BE2C (cell line): ENCODE results near the gene MB21D2.

ENCODE experiments used
- DNase-seq: peaks from one replicate; pipeline ENCODE4 v3.0.0-alpha.2; 2020
- H3K27me3 ChIP-seq: fragments of 250-450 bp; sonication (Bioruptor Pico); 2 replicates; pipeline ENCODE4 v1.5.1; 2020; ENCODE audit warnings: mild to moderate bottlenecking
- H3K36me3 ChIP-seq: fragments of 250-450 bp; sonication (Bioruptor Pico); 2 replicates; pipeline ENCODE4 v1.5.1; 2020; ENCODE audit warnings: mild to moderate bottlenecking
- H3K4me1 ChIP-seq: fragments of 250-450 bp; sonication (Bioruptor Pico); 2 replicates; pipeline ENCODE4 v1.5.1; 2020
- H3K4me3 ChIP-seq: 2 replicates; pipeline ENCODE4 v1.5.1; 2011; ENCODE audit warnings: low read depth, low read length
- H3K9me3 ChIP-seq: fragments of 250-450 bp; sonication (Bioruptor Pico); 2 replicates; pipeline ENCODE4 v1.5.1; 2020
- TF ChIP-seq, protein P1 (sequence below): IDR thresholded peaks from 2 replicates; pipeline ENCODE4 v1.5.1; 2012; ENCODE audit warnings: mild to moderate bottlenecking, low read depth, low read length

The MB21D2 gene

DNA sequence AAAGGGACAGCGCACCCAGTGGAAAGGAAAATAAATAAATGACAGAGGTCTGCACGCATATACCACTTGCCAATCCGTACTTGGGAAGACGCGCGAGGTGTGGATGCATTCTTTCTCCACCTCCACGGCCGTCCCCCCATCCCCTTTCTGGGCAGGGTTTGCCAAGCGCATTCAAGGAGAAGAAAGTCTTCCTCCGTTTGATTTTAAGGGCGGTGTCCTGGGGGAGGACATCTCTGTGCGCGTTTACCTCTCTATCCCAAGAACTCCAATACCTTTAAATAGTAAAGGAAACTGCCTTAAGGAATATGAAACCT is 576 bp upstream of the MB21D2 start:
- H3K4me1 ChIP-seq: no peaks in the 10 kb centered on the region
- H3K36me3 ChIP-seq: no peaks in the 10 kb centered on the region
- no peak for DNase-seq
- H3K27me3 ChIP-seq: peaks cover 56% of the 10 kb centered on the region
- peak overlapping the region; percentile 82 for H3K4me3 ChIP-seq
- TF ChIP-seq, protein P1, sequence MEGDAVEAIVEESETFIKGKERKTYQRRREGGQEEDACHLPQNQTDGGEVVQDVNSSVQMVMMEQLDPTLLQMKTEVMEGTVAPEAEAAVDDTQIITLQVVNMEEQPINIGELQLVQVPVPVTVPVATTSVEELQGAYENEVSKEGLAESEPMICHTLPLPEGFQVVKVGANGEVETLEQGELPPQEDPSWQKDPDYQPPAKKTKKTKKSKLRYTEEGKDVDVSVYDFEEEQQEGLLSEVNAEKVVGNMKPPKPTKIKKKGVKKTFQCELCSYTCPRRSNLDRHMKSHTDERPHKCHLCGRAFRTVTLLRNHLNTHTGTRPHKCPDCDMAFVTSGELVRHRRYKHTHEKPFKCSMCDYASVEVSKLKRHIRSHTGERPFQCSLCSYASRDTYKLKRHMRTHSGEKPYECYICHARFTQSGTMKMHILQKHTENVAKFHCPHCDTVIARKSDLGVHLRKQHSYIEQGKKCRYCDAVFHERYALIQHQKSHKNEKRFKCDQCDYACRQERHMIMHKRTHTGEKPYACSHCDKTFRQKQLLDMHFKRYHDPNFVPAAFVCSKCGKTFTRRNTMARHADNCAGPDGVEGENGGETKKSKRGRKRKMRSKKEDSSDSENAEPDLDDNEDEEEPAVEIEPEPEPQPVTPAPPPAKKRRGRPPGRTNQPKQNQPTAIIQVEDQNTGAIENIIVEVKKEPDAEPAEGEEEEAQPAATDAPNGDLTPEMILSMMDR: peak; percentile 12; the same call in 1 of the 2 replicates
- no peaks in the 10 kb centered on the region for H3K9me3 ChIP-seq

DNA sequence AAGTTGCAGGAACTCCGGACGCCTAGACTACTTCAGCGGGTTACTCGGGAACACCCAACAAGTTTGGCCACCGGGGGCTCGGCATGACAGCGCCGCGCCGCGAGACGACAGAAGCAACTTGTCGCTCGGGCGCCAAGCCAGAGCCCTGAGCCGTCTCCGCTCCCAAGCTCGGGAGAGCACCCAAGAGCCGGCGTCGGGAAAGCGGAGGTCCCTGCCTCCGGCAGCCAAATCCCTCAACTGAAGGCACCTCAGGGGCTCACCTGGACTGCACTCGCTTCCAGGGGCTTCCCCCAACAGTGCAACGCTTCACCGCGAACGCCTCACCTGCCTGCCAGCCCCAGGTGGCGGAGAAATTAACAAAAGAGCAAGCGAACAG is 640 bp downstream of the MB21D2 start:
- Histone ChIP-seq H3K9me3 (no peaks in the 10 kb centered on the region), H3K36me3 (no peaks in the 10 kb centered on the region), H3K4me1 (no peaks in the 10 kb centered on the region), H3K4me3 (peak overlapping the region; percentile 82), H3K27me3 (peaks cover 56% of the 10 kb centered on the region)
- TF ChIP-seq, protein P1: no peak
- peak; percentile 52 for DNase-seq

DNA sequence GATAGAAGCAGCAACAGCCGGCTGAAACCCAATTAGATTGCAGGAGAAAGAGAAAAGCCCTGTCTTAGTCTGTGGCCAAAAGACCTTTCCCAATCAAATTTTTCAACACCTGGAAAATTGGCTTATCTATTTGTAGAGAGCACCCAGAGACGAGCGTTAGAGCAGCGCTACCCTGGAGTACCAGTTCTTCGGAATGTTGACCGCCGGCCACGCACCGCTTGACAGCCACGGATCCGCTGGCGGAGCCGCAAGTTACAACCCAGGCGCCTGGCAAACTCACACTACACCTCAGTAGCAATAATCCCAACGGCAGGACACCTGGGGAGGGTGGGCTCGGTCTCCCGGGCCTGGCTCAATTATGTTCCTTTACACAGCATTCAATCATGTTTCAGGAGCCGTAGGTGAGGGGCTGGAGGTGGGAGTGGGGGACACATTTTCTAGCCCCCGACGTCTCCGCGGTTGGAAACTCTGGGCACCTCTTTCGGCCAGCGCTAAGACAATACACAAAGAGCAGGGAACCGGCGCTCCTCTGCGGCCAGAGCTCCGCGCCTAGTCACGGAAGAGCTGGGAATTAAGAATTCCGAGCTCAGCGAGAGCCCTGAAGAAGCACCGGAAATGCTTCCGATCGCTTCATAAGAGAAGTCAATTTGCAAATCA is 1.2 kb downstream of the MB21D2 start:
- peak; percentile 9 for DNase-seq
- TF ChIP-seq, protein P1: no peak

DNA sequence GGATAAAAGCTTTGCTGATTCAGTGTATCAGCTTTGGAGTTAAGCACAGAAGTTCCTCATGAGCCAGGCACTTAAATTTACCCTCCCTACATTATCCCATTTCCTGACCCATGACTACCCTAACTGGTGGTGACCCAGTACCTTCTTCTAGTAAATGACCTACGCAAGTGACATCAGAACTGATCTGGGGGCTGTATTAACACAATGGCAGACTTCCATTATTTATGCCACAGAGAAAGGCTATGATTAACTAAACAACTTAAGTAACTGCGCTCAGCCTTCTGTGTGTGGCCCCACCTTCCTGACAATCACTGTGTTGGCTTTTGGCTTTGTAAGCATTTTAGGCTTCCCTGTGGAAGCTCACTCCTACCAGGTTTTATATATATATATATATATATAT is 1.9 kb downstream of the MB21D2 start:
- Histone ChIP-seq H3K9me3 (no peaks in the 10 kb centered on the region), H3K4me3 (no peak overlapping the region), H3K4me1 (no peaks in the 10 kb centered on the region), H3K36me3 (no peaks in the 10 kb centered on the region), H3K27me3 (peaks cover 56% of the 10 kb centered on the region)
- TF ChIP-seq, protein P1: no peak
- DNase-seq: no peak

More for the DNA sequence above, 1.2 kb downstream of the MB21D2 start:
- peaks cover 56% of the 10 kb centered on the region for H3K27me3 ChIP-seq
- H3K9me3 ChIP-seq: no peaks in the 10 kb centered on the region
- H3K36me3 ChIP-seq: no peaks in the 10 kb centered on the region
- H3K4me1 ChIP-seq: no peaks in the 10 kb centered on the region
- H3K4me3 ChIP-seq: peak overlapping the region; percentile 82

DNA sequence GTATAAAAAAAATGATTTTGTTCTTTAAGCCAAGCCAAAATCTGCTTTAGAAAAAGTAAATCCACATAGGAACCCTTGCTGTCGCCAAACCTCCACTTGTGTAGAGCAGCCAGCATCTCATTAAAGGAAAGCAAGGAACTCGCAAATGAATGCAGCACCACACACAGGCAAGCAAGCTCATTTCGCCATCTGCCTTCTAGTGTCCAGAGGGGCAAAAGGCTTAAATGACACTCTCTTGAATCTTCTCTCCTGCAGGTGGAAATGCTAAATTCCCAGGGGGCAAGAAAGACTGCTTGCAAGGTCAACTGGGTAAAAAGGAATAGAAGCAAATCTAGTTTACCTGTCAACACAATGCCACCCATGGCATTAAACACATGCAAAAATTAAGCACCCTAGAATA is 2.4 kb downstream of the MB21D2 start:
- TF ChIP-seq, protein P1: no peak
- H3K27me3 ChIP-seq: peaks cover 54% of the 10 kb centered on the region
- DNase-seq: no peak
- no peaks in the 10 kb centered on the region for H3K9me3 ChIP-seq
- no peak overlapping the region for H3K4me3 ChIP-seq
- H3K4me1 ChIP-seq: no peaks in the 10 kb centered on the region
- H3K36me3 ChIP-seq: no peaks in the 10 kb centered on the region

DNA sequence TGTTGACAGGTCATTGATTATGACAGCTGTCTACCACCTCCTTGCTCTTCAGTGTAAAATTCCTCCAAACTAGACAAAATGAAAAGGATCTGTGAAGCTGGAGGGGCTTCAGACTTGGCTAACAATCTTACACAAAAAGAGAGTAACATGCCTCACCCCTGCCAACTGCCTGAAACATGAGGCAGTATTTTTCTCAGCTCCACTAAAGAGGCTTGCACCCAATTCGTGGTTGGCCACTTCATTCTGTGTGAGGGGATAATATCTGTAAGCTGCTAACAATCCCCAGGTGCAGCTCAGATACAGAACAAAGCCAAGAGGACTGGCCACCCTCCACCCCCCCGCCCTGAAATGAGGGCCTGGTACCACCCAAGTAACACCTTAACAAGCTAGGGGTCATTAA is 2.8 kb downstream of the MB21D2 start:
- Histone ChIP-seq H3K4me3 (no peak overlapping the region), H3K36me3 (no peaks in the 10 kb centered on the region)
- no peak for DNase-seq

More for the DNA sequence above, 2.8 kb downstream of the MB21D2 start:
- H3K9me3 ChIP-seq: no peaks in the 10 kb centered on the region
- TF ChIP-seq, protein P1: no peak
- peaks cover 53% of the 10 kb centered on the region for H3K27me3 ChIP-seq
- no peaks in the 10 kb centered on the region for H3K4me1 ChIP-seq
